Loucy (cell line): Measurements from ENCODE around the gene UBE2O.

Experiments used
- CTCF ChIP-seq: fragments of 200-600 bp; sonication (generic); conservative IDR thresholded peaks from 2 replicates; pipeline ENCODE4 v1.5.1; 2014; ENCODE audit warnings: mild to moderate bottlenecking, antibody characterized with exemption, low read length
- EZH2phosphoT487 ChIP-seq: fragments of 200-600 bp; IDR thresholded peaks from 2 replicates; pipeline ENCODE4 v1.6.1; 2018; ENCODE audit warnings: antibody characterized with exemption, mild to moderate bottlenecking, moderate library complexity, borderline replicate concordance

- TF ChIP-seq CTCF: no peak
- TF ChIP-seq EZH2phosphoT487: no peak
Observed at GRCh38 chr17:76467366-76467765, 14.4 kb upstream of the UBE2O start, which contains the start of gene AANAT.
